GM12878 (cell line): ENCODE data around the gene ACO1. TPM values are rescaled to one million over a fixed set of nuclear protein-coding genes. Genes with fewer than 3 reads are reported as not detected.

ENCODE experiments used
- ATAC-seq: fragments of 200-7000 bp; cut with Tn5 transposase; 3 replicates; pipeline ENCODE4 v1.9.1; 2020; ENCODE audit warnings: mild to moderate bottlenecking, moderate library complexity
- BruUV-seq: library from RNA; stranded (reverse); fragments of 400-500 nt; replicated peaks from 2 replicates; lab custom pipeline; 2021; lab: Mats Ljungman, UMichigan
- CTCF ChIA-PET: fragments of 300-600 bp; sonication (Branson Sonifier 250); formaldehyde crosslinking; extraction: SDS; loops from one replicate; lab custom pipeline; 2021; ENCODE audit warnings: inconsistent platforms; lab: Yijun Ruan, JAX
- POLR2A ChIA-PET: fragments of 350-600 bp; formaldehyde crosslinking; extraction: SDS; loops from one replicate; lab custom pipeline; 2021; ENCODE audit warnings: inconsistent platforms; lab: Charles Lee
- RAD21 ChIA-PET: fragments of 300-600 bp; sonication (Branson Sonifier 250); formaldehyde crosslinking; loops from one replicate; lab custom pipeline; 2023; ENCODE audit warnings: antibody characterized with exemption; ENCODE audit not compliant: unreplicated experiment; lab: Charles Lee
- SMC1A ChIA-PET: fragments of 300-600 bp; sonication (Branson Sonifier 250); formaldehyde crosslinking; loops from one replicate; lab custom pipeline; 2023; ENCODE audit not compliant: unreplicated experiment, uncharacterized antibody; lab: Charles Lee
- DNase-seq: peaks from one replicate; pipeline ENCODE4 v3.0.0-alpha.2; 2011; ENCODE audit warnings: low read depth, low spot score
- FAIRE-seq: peaks from 3 replicates; lab custom pipeline; 2011; peaks lifted over from hg19 to GRCh38; lab: Jason Lieb, UNC
- H2AFZ ChIP-seq: 2 replicates; pipeline ENCODE4 v1.6.0; 2011; ENCODE audit warnings: low read depth, low read length, control low read depth; ENCODE audit not compliant: control insufficient read depth
- H3K27ac ChIP-seq: 2 replicates; pipeline ENCODE4 v1.5.1; 2011; ENCODE audit warnings: control low read depth; ENCODE audit not compliant: control insufficient read depth, insufficient read depth
- H3K27me3 ChIP-seq, 2 experiments: replicated peaks in 1 of 2; 2 replicates each; pipeline versions ENCODE4 v1.6.0 to v1.6.1; 2011; ENCODE audit warnings: low read length in 1 of 2; ENCODE audit not compliant: control insufficient read depth in 2 of 2, insufficient read depth in 2 of 2
- H3K36me3 ChIP-seq, 2 experiments: 2 replicates each; pipeline ENCODE4 v1.5.1; 2011; ENCODE audit warnings: low read length in 1 of 2; ENCODE audit not compliant: control insufficient read depth in 2 of 2, insufficient read depth in 2 of 2
- H3K4me1 ChIP-seq: 2 replicates; pipeline ENCODE4 v1.6.1; 2011; ENCODE audit warnings: mild to moderate bottlenecking, low read length, moderate library complexity, mixed read lengths; ENCODE audit not compliant: control insufficient read depth, insufficient read depth
- H3K4me2 ChIP-seq: 2 replicates; pipeline ENCODE4 v1.6.0; 2011; ENCODE audit warnings: control low read depth; ENCODE audit not compliant: control insufficient read depth, insufficient read depth
- H3K4me3 ChIP-seq: fragments of 200-600 bp; sonication (generic); 2 replicates; pipeline ENCODE4 v1.5.1; 2016
- H3K79me2 ChIP-seq: 2 replicates; pipeline ENCODE4 v1.6.0; 2011; ENCODE audit warnings: low read length; ENCODE audit not compliant: control insufficient read depth, insufficient read depth
- H3K9ac ChIP-seq: 2 replicates; pipeline ENCODE4 v1.8.0; 2011; ENCODE audit warnings: low read length, control low read depth, mixed read lengths; ENCODE audit not compliant: control insufficient read depth, insufficient read depth
- H3K9me3 ChIP-seq: replicated peaks from 3 replicates; pipeline ENCODE4 v1.5.1; 2011; ENCODE audit warnings: mild to moderate bottlenecking, low read length; ENCODE audit not compliant: control insufficient read depth, insufficient read depth
- H4K20me1 ChIP-seq: 2 replicates; pipeline ENCODE4 v1.6.0; 2011; ENCODE audit not compliant: control insufficient read depth, insufficient read depth
- LARP7 ChIP-seq: fragments of 450-650 bp; IDR thresholded peaks from 2 replicates; pipeline ENCODE4 v1.6.1; 2017; ENCODE audit warnings: mild to moderate bottlenecking
- MTA2 ChIP-seq: fragments of 450-650 bp; IDR thresholded peaks from 2 replicates; pipeline ENCODE4 v1.6.1; 2016; ENCODE audit warnings: low read depth, mild to moderate bottlenecking, moderate library complexity
- MYC ChIP-seq: IDR thresholded peaks from 2 replicates; pipeline ENCODE4 v1.6.1; 2011; ENCODE audit warnings: mild to moderate bottlenecking, low read length, moderate library complexity, inconsistent platforms; ENCODE audit not compliant: insufficient read depth, insufficient replicate concordance, insufficient read length, severe bottlenecking
- TCF12 ChIP-seq: IDR thresholded peaks from 2 replicates; pipeline ENCODE4 v1.6.1; 2011; ENCODE audit warnings: low read depth, mild to moderate bottlenecking, low read length
- ZNF274 ChIP-seq: IDR thresholded peaks from one replicate; pipeline ENCODE4 v1.8.0; 2011; ENCODE audit not compliant: insufficient read length, insufficient read depth
- WGBS: methylation state at CpG from one replicate; pipeline ENCODE4 v1.1.6; 2016; ENCODE audit warnings: low lambda C conversion rate; ENCODE audit not compliant: insufficient replicate concordance, insufficient coverage; ENCODE audit errors: missing lambda C conversion rate; 5-methylcytosine and 5-hydroxymethylcytosine counted together
- in situ Hi-C: fragments of 300-500 bp; cut with MboI; formaldehyde crosslinking; loops from 9 replicates; pipeline ENCODE4 v1.14.3; 2018; ENCODE audit warnings: mixed read lengths
- intact Hi-C: fragments of 100-400 bp; cut with micrococcal nuclease; formaldehyde crosslinking; loops from one replicate; pipeline ENCODE4 v1.14.2; 2022; ENCODE audit not compliant: unreplicated experiment
- polyA plus RNA-seq, 11 experiments: library from polyadenylated mRNA; depleted of rRNA in 4 of 11; unstranded in 6 of 11; stranded (reverse) in 5 of 11; fragments of >200 nt; fragmentation: Nextera tagmentation in 4 of 11; fragmentation: Illumina TruSeq in 1 of 11; extraction: Ambion mirVana in 4 of 11; extraction: Trizol in 1 of 11; gene quantifications; 1 replicate in 1 of 11; 2 replicates in 10 of 11; pipeline versions ENCODE4 v1.2.1 to v1.2.3, GENCODE V29; 2011 to 2016; ENCODE audit warnings: inconsistent platforms in 2 of 11, missing spikeins in 2 of 11, low read depth in 1 of 11
- total RNA-seq, 4 experiments: library from RNA; depleted of rRNA in 3 of 4; stranded (reverse); fragments of >200 nt in 3 of 4; fragmentation: Illumina TruSeq in 1 of 4; extraction: Trizol in 1 of 4; gene quantifications; 2 replicates each; pipeline versions ENCODE4 v1.2.1 to v1.2.3, GENCODE V29; 2013 to 2021
- TF ChIP-seq, protein P1 (sequence below): fragments of 450-650 bp; formaldehyde crosslinking; IDR thresholded peaks from 2 replicates; pipeline ENCODE4 v1.4.0; 2022; ENCODE audit warnings: mild to moderate bottlenecking, moderate library complexity
- TF ChIP-seq, protein P2 (sequence below): fragments of 450-650 bp; IDR thresholded peaks from 2 replicates; pipeline ENCODE4 v1.6.1; 2017; ENCODE audit warnings: antibody characterized with exemption, mild to moderate bottlenecking, moderate library complexity

The ACO1 gene
- total and polyA plus RNA-seq, 10 of the 15 experiments (the other 5 are each of a cell fraction or from before 2014, with no cell fraction given), result 0.21 to 6.5 (median 3.3) TPM

DNA sequence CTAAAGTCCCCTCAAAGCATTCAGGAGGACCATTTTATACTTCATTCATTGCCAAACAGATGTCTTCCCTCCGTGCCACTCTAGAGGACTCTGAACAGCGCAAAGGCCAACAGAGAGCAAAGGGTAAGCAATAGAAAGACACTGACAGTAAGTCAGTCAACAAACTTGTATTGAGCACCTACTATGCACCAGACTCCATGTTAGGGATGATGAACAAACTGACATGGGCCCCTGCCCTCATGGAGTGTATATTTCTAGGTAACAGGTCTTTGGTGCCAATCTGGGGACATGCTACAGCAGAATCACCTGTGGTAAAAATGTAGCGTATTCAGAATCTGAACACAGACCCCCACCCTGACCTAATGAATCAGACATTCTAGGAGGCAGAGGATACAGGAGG, 3.5 kb upstream of the ACO1 start:
- no peak for DNase-seq
- SMC1A ChIA-PET, result interaction anchor here (2.2 to 7.3 kb wide), 7 partner anchors 52 to 586 kb away, joined by 17 to 285 read pairs (median 24); partner anchors contain the start of genes NDUFB6 and RIGI
- TF ChIP-seq MYC (no peak), MTA2 (no peak), LARP7 (no peak)
- H3K9ac ChIP-seq, result no peak overlapping the region
- RAD21 ChIA-PET, result interaction anchor here (7.3 kb wide), 1 partner anchor 196 kb away, joined by 368 read pairs; the partner anchor contains the start of gene NDUFB6
- H3K4me3 ChIP-seq, result no peak overlapping the region
- no peak for FAIRE-seq
- H3K27ac ChIP-seq, result no peak overlapping the region
- in situ Hi-C loops, result loop anchor here (5.0 kb wide), 2 partner anchors 196 to 596 kb away; no protein-coding TSS in a partner anchor
- no TSS peak for BruUV-seq
- CTCF ChIA-PET, result interaction anchor here (1.5 to 7.4 kb wide), 11 partner anchors 13 to 587 kb away, joined by 4 to 597 read pairs (median 54); partner anchors contain the start of genes NDUFB6 and RIGI
- no peaks in the 10 kb centered on the region for H3K36me3 ChIP-seq
- H3K4me1 ChIP-seq, result 0 out of 2 replicates have a peak, but pooled peaks cover 3% of the 10 kb centered on the region
- intact Hi-C loops, result no loop called here
- H2AFZ ChIP-seq, result no peak overlapping the region
- no peaks in the 10 kb centered on the region for H4K20me1 ChIP-seq
- WGBS, result 46% methylated on average over 3 of the region's 3 CpGs
- no peak for ATAC-seq
- H3K27me3 ChIP-seq, result no peaks in the 10 kb centered on the region; a peak in 2 of 4 replicates
- H3K9me3 ChIP-seq, result no peaks in the 10 kb centered on the region
- POLR2A ChIA-PET, result no interaction called here
- H3K79me2 ChIP-seq, result no peaks in the 10 kb centered on the region
- no peak overlapping the region for H3K4me2 ChIP-seq

DNA sequence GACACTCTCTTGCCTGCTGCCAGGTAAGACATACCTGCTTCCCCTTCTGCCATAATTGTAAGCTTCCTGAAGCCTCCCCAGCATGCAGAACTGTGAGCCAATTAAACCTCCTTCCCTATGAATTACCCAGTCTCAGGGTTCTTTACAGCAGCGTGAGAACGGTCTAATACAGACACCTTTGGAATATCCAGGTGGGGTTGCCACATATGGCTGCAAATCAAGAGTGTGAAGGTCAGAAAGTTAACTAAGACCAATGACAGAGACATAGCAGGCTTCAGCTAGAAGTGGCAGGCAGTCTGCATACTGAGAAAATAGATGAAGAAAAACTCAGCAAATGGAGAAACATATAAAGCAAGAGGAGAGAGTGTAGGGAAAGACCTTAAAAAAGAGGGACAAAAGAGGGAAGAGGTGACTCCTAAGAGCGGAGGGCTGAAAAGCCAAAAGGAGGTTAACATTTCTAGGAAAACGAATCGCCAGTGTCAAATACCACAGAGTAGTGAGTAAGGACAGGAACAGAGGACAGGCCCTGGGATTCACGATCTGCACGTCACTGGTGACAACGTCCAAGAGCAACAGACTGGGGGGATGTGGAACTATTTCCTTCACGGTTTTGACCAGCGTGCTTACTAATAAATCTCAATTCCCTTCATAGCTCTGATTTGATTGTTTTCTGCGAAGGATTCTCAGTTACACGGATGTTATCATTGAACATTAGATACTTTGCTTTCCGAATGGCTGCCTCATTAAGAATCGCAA, 1.7 kb upstream of the ACO1 start:
- WGBS, result 48% methylated on average over 14 of the region's 14 CpGs
- TF ChIP-seq, protein P1, sequence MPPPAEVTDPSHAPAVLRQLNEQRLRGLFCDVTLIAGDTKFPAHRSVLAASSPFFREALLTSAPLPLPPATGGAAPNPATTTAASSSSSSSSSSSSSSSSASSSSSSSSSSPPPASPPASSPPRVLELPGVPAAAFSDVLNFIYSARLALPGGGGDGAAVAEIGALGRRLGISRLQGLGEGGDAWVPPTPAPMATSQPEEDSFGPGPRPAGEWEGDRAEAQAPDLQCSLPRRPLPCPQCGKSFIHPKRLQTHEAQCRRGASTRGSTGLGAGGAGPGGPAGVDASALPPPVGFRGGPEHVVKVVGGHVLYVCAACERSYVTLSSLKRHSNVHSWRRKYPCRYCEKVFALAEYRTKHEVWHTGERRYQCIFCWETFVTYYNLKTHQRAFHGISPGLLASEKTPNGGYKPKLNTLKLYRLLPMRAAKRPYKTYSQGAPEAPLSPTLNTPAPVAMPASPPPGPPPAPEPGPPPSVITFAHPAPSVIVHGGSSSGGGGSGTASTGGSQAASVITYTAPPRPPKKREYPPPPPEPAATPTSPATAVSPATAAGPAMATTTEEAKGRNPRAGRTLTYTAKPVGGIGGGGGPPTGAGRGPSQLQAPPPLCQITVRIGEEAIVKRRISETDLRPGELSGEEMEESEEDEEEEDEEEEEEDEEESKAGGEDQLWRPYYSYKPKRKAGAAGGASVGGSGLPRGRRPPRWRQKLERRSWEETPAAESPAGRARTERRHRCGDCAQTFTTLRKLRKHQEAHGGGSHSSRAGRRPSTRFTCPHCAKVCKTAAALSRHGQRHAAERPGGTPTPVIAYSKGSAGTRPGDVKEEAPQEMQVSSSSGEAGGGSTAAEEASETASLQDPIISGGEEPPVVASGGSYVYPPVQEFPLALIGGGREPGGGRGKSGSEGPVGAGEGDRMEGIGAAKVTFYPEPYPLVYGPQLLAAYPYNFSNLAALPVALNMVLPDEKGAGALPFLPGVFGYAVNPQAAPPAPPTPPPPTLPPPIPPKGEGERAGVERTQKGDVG (CRISPR knock-in tag), result no peak
- TF ChIP-seq ZNF274, result no peak
- TF ChIP-seq MTA2, result no peak
- TF ChIP-seq, protein P2, sequence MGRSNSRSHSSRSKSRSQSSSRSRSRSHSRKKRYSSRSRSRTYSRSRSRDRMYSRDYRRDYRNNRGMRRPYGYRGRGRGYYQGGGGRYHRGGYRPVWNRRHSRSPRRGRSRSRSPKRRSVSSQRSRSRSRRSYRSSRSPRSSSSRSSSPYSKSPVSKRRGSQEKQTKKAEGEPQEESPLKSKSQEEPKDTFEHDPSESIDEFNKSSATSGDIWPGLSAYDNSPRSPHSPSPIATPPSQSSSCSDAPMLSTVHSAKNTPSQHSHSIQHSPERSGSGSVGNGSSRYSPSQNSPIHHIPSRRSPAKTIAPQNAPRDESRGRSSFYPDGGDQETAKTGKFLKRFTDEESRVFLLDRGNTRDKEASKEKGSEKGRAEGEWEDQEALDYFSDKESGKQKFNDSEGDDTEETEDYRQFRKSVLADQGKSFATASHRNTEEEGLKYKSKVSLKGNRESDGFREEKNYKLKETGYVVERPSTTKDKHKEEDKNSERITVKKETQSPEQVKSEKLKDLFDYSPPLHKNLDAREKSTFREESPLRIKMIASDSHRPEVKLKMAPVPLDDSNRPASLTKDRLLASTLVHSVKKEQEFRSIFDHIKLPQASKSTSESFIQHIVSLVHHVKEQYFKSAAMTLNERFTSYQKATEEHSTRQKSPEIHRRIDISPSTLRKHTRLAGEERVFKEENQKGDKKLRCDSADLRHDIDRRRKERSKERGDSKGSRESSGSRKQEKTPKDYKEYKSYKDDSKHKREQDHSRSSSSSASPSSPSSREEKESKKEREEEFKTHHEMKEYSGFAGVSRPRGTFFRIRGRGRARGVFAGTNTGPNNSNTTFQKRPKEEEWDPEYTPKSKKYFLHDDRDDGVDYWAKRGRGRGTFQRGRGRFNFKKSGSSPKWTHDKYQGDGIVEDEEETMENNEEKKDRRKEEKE, result no peak
- TF ChIP-seq TCF12, result no peak

More for the DNA sequence above, 1.7 kb upstream of the ACO1 start:
- RAD21 ChIA-PET, result interaction anchor here (1.3 to 4.8 kb wide), 5 partner anchors 143 to 199 kb away, joined by 3 to 21 read pairs (median 12); partner anchors contain the start of genes NDUFB6 and RIGI
- Histone ChIP-seq H4K20me1 (no peaks in the 10 kb centered on the region), H3K9me3 (no peaks in the 10 kb centered on the region), H3K4me1 (0 out of 2 replicates have a peak, but pooled peaks cover 3% of the 10 kb centered on the region), H3K27ac (no peak overlapping the region), H3K79me2 (no peaks in the 10 kb centered on the region), H2AFZ (peak overlapping the region; percentile 4; the same call in 1 of the 2 replicates), H3K4me3 (no peak overlapping the region), H3K36me3 (no peaks in the 10 kb centered on the region), H3K4me2 (no peak overlapping the region), H3K9ac (no peak overlapping the region), H3K27me3 (no peaks in the 10 kb centered on the region; a peak in 2 of 4 replicates)
- intact Hi-C loops (loop anchor here (1.0 kb wide), 1 partner anchor 197 kb away; no protein-coding TSS in a partner anchor), in situ Hi-C loops (loop anchor here (5.0 kb wide), 2 partner anchors 195 to 595 kb away; no protein-coding TSS in a partner anchor)
- SMC1A ChIA-PET, result interaction anchor here (1.0 to 3.8 kb wide), 7 partner anchors 23 to 585 kb away, joined by 3 to 21 read pairs (median 5); partner anchors contain the start of genes NDUFB6 and RIGI
- CTCF ChIA-PET, result interaction anchor here (0.6 to 6.5 kb wide), 8 partner anchors 143 to 586 kb away, joined by 3 to 102 read pairs (median 4); partner anchors contain the start of genes NDUFB6 and RIGI
- FAIRE-seq (no peak), ATAC-seq (no peak), DNase-seq (no peak)
- POLR2A ChIA-PET, result no interaction called here
- no TSS peak for BruUV-seq
